HepG2 (cell line): ENCODE measurements around the gene CDHR1. TPM values are rescaled to one million over a fixed set of nuclear protein-coding genes. Genes with fewer than 3 reads are reported as not detected.

ENCODE experiments used
- FLYWCH1 ChIP-seq: sonication (generic); formaldehyde crosslinking; IDR thresholded peaks from 2 replicates; pipeline ENCODE4 v1.8.1; 2023; ENCODE audit warnings: mild to moderate bottlenecking, missing genetic modification reagents
- JDP2 ChIP-seq: sonication (generic); formaldehyde crosslinking; IDR thresholded peaks from 2 replicates; pipeline ENCODE4 v1.8.1; 2022; ENCODE audit warnings: missing genetic modification reagents, borderline replicate concordance
- NFKB2 ChIP-seq: sonication (generic); formaldehyde crosslinking; IDR thresholded peaks from 2 replicates; pipeline ENCODE4 v1.4.0; 2020; ENCODE audit warnings: missing genetic modification reagents, borderline replicate concordance
- NR2F2 ChIP-seq: IDR thresholded peaks from 2 replicates; pipeline ENCODE4 v1.6.1; 2012; ENCODE audit warnings: low read depth, inconsistent platforms, borderline replicate concordance
- PRMT3 ChIP-seq: sonication (generic); formaldehyde crosslinking; IDR thresholded peaks from 2 replicates; pipeline ENCODE4 v1.8.1; 2022; ENCODE audit warnings: low read depth, mild to moderate bottlenecking, moderate library complexity, missing genetic modification reagents, borderline replicate concordance
- RCOR2 ChIP-seq: IDR thresholded peaks from 2 replicates; pipeline ENCODE4 v1.6.1; 2016; ENCODE audit warnings: missing biosample characterization, missing genetic modification reagents
- RFX3 ChIP-seq: IDR thresholded peaks from 2 replicates; pipeline ENCODE4 v1.6.1; 2016; ENCODE audit warnings: missing biosample characterization, missing genetic modification reagents
- SPEN ChIP-seq: sonication (generic); formaldehyde crosslinking; IDR thresholded peaks from 2 replicates; pipeline ENCODE4 v1.5.1; 2020; ENCODE audit warnings: low read depth, mild to moderate bottlenecking, missing genetic modification reagents
- SRY ChIP-seq: sonication (generic); formaldehyde crosslinking; IDR thresholded peaks from 2 replicates; pipeline ENCODE4 v1.8.0; 2022; ENCODE audit warnings: mild to moderate bottlenecking, missing genetic modification reagents
- ZNF790 ChIP-seq: sonication (generic); formaldehyde crosslinking; IDR thresholded peaks from 2 replicates; pipeline ENCODE4 v1.8.0; 2022; ENCODE audit warnings: missing genetic modification reagents, mild to moderate bottlenecking, borderline replicate concordance
- polyA plus RNA-seq, 8 experiments: library from polyadenylated mRNA; depleted of rRNA in 3 of 8; stranded (reverse) in 7 of 8; unstranded in 1 of 8; fragments of >200 nt; fragmentation: Illumina TruSeq in 4 of 8; extraction: Trizol in 4 of 8; gene quantifications; 2 replicates each; pipeline versions ENCODE4 v1.2.1 to v1.2.3, GENCODE V29; 2011 to 2016; ENCODE audit warnings: low read depth in 4 of 8, missing spikeins in 1 of 8, mixed read lengths in 1 of 8; ENCODE audit not compliant: insufficient read depth in 1 of 8
- total RNA-seq, 5 experiments: library from RNA; depleted of rRNA; stranded (reverse); fragments of >200 nt; fragmentation: Illumina TruSeq; extraction: Trizol; gene quantifications; 2 replicates each; pipeline ENCODE4 v1.2.3, GENCODE V29; 2016; ENCODE audit warnings: low read depth in 1 of 5
- TF ChIP-seq, protein P1 (sequence below): sonication (generic); formaldehyde crosslinking; IDR thresholded peaks from 2 replicates; pipeline ENCODE4 v1.4.0; 2020; ENCODE audit warnings: missing genetic modification reagents
- TF ChIP-seq, protein P2 (sequence below): sonication (generic); formaldehyde crosslinking; conservative IDR thresholded peaks from 2 replicates; pipeline ENCODE4 v1.4.0; 2020; ENCODE audit warnings: missing genetic modification reagents

The CDHR1 gene
- total and polyA plus RNA-seq, 2 of the 13 experiments (the other 11 are each of a cell fraction or from before 2014, with no cell fraction given): 0.04 to 0.09 TPM

DNA sequence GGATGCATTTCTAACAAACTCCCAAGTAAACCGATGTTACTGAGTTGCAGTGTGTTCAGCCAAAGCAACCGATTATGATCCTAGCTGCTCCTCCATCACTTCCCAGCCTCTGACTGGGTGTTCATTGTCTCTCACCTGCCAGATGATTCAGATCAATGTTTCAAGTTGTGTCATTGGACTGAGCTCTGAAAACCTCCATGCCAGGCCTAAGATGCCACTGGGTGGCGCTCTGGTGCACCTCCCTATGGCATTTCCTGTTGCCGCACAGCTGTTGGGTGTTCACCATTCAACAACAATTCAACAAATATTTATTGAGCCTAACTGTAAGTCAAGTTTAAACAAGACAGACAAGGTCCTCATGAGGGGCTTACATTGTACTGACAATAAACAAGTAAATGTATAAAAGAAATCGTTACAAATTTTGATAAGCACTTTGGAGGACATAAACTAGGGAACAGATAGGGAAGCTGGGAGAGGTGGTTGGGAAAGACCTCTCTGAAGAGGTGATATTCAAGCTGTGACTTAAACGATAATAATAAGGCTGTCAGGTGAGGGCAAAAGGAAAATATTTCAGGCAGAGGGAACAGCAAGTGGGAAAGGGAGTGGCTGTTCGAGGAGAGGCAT is 73.3 kb downstream of the CDHR1 start (continued):
- TF ChIP-seq FLYWCH1 (CRISPR knock-in tag) (no peak), RFX3 (CRISPR knock-in tag) (no peak), SPEN (CRISPR knock-in tag) (no peak), NFKB2 (CRISPR knock-in tag) (no peak), JDP2 (CRISPR knock-in tag) (no peak), ZNF790 (CRISPR knock-in tag) (no peak), PRMT3 (CRISPR knock-in tag) (no peak), RCOR2 (no peak), NR2F2 (no peak), SRY (CRISPR knock-in tag) (no peak)
- TF ChIP-seq, protein P1, sequence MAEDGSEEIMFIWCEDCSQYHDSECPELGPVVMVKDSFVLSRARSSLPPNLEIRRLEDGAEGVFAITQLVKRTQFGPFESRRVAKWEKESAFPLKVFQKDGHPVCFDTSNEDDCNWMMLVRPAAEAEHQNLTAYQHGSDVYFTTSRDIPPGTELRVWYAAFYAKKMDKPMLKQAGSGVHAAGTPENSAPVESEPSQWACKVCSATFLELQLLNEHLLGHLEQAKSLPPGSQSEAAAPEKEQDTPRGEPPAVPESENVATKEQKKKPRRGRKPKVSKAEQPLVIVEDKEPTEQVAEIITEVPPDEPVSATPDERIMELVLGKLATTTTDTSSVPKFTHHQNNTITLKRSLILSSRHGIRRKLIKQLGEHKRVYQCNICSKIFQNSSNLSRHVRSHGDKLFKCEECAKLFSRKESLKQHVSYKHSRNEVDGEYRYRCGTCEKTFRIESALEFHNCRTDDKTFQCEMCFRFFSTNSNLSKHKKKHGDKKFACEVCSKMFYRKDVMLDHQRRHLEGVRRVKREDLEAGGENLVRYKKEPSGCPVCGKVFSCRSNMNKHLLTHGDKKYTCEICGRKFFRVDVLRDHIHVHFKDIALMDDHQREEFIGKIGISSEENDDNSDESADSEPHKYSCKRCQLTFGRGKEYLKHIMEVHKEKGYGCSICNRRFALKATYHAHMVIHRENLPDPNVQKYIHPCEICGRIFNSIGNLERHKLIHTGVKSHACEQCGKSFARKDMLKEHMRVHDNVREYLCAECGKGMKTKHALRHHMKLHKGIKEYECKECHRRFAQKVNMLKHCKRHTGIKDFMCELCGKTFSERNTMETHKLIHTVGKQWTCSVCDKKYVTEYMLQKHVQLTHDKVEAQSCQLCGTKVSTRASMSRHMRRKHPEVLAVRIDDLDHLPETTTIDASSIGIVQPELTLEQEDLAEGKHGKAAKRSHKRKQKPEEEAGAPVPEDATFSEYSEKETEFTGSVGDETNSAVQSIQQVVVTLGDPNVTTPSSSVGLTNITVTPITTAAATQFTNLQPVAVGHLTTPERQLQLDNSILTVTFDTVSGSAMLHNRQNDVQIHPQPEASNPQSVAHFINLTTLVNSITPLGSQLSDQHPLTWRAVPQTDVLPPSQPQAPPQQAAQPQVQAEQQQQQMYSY (CRISPR knock-in tag): no peak
- TF ChIP-seq, protein P2, sequence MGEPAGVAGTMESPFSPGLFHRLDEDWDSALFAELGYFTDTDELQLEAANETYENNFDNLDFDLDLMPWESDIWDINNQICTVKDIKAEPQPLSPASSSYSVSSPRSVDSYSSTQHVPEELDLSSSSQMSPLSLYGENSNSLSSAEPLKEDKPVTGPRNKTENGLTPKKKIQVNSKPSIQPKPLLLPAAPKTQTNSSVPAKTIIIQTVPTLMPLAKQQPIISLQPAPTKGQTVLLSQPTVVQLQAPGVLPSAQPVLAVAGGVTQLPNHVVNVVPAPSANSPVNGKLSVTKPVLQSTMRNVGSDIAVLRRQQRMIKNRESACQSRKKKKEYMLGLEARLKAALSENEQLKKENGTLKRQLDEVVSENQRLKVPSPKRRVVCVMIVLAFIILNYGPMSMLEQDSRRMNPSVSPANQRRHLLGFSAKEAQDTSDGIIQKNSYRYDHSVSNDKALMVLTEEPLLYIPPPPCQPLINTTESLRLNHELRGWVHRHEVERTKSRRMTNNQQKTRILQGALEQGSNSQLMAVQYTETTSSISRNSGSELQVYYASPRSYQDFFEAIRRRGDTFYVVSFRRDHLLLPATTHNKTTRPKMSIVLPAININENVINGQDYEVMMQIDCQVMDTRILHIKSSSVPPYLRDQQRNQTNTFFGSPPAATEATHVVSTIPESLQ (CRISPR knock-in tag): no peak
